HEK293 (cell line): ENCODE measurements around the gene SESN1.

ENCODE experiments used
- CTCF ChIA-PET: fragments of 350-600 bp; formaldehyde crosslinking; extraction: SDS; loops from one replicate; lab custom pipeline; 2021; ENCODE audit warnings: antibody characterized with exemption; lab: Yijun Ruan, JAX
- POLR2A ChIA-PET: fragments of 300-600 bp; formaldehyde crosslinking; extraction: SDS; loops from one replicate; lab custom pipeline; 2020; ENCODE audit warnings: antibody characterized with exemption, inconsistent platforms; lab: Yijun Ruan, JAX
- H3K27ac ChIP-seq: fragments of 200-500 bp; sonication (Bioruptor generic); 2 replicates; pipeline ENCODE4 v1.5.1; 2014; ENCODE audit warnings: low read depth, low read length, control low read depth, inconsistent platforms; ENCODE audit errors: extremely low read depth
- H3K36me3 ChIP-seq, 2 experiments: fragments of 200-500 bp in 1 of 2; sonication (Bioruptor generic) in 1 of 2; 1 replicate in 1 of 2; 2 replicates in 1 of 2; pipeline ENCODE4 v1.5.1; 2014 to 2017; ENCODE audit warnings: inconsistent platforms in 2 of 2, low read length in 2 of 2; ENCODE audit not compliant: control insufficient read depth in 2 of 2, insufficient read depth in 1 of 2
- H3K4me1 ChIP-seq: fragments of 200-500 bp; sonication (Bioruptor generic); 2 replicates; pipeline ENCODE4 v1.5.1; 2014; ENCODE audit warnings: mild to moderate bottlenecking, low read length, inconsistent platforms; ENCODE audit not compliant: control insufficient read depth, insufficient read depth
- H3K4me3 ChIP-seq: 2 replicates; pipeline ENCODE4 v1.5.1; 2011; ENCODE audit warnings: low read depth, mild to moderate bottlenecking, control low read depth, low read length, moderate library complexity
- H3K9me3 ChIP-seq: fragments of 200-500 bp; sonication (Bioruptor generic); 2 replicates; pipeline ENCODE4 v1.5.1; 2014; ENCODE audit warnings: low read depth, low read length, inconsistent platforms; ENCODE audit not compliant: control insufficient read depth, insufficient read depth
- GLIS2 ChIP-seq: fragments of 450-650 bp; formaldehyde crosslinking; IDR thresholded peaks from 2 replicates; pipeline ENCODE4 v1.5.1; 2016; ENCODE audit warnings: missing biosample characterization, missing genetic modification characterization
- HOXC10 ChIP-seq: sonication (generic); formaldehyde crosslinking; IDR thresholded peaks from 2 replicates; pipeline ENCODE4 v1.8.1; 2023; ENCODE audit warnings: mild to moderate bottlenecking, missing genetic modification reagents
- KLF16 ChIP-seq: fragments of 450-650 bp; formaldehyde crosslinking; IDR thresholded peaks from 2 replicates; pipeline ENCODE4 v1.5.1; 2017; ENCODE audit warnings: missing biosample characterization, missing genetic modification characterization
- RBAK ChIP-seq: fragments of 450-650 bp; formaldehyde crosslinking; IDR thresholded peaks from 2 replicates; pipeline ENCODE4 v1.5.1; 2016; ENCODE audit warnings: missing biosample characterization, missing genetic modification characterization
- SP7 ChIP-seq: fragments of 450-650 bp; formaldehyde crosslinking; IDR thresholded peaks from 2 replicates; pipeline ENCODE4 v1.5.1; 2016; ENCODE audit warnings: missing biosample characterization, missing genetic modification characterization
- ZBTB8A ChIP-seq: fragments of 450-650 bp; formaldehyde crosslinking; IDR thresholded peaks from 2 replicates; pipeline ENCODE4 v1.5.1; 2016; ENCODE audit warnings: missing biosample characterization, missing genetic modification characterization
- ZNF155 ChIP-seq: fragments of 450-650 bp; formaldehyde crosslinking; IDR thresholded peaks from 2 replicates; pipeline ENCODE4 v1.5.1; 2016; ENCODE audit warnings: missing biosample characterization, missing genetic modification characterization
- ZNF157 ChIP-seq: fragments of 450-650 bp; formaldehyde crosslinking; IDR thresholded peaks from 2 replicates; pipeline ENCODE4 v1.5.1; 2016; ENCODE audit warnings: missing biosample characterization, missing genetic modification characterization
- ZNF174 ChIP-seq: fragments of 450-650 bp; formaldehyde crosslinking; IDR thresholded peaks from 2 replicates; pipeline ENCODE4 v1.5.0; 2017; ENCODE audit warnings: missing biosample characterization, mild to moderate bottlenecking, missing genetic modification characterization
- ZNF175 ChIP-seq: fragments of 450-650 bp; formaldehyde crosslinking; IDR thresholded peaks from 2 replicates; pipeline ENCODE4 v1.5.1; 2016; ENCODE audit warnings: missing biosample characterization, missing genetic modification characterization
- ZNF214 ChIP-seq: fragments of 450-650 bp; formaldehyde crosslinking; IDR thresholded peaks from 2 replicates; pipeline ENCODE4 v1.5.1; 2017; ENCODE audit warnings: missing biosample characterization, mild to moderate bottlenecking, missing genetic modification characterization, borderline replicate concordance
- ZNF335 ChIP-seq: fragments of 450-650 bp; formaldehyde crosslinking; conservative IDR thresholded peaks from 2 replicates; pipeline ENCODE4 v1.5.1; 2016; ENCODE audit warnings: missing biosample characterization, missing genetic modification characterization
- ZNF350 ChIP-seq: fragments of 450-650 bp; formaldehyde crosslinking; IDR thresholded peaks from 2 replicates; pipeline ENCODE4 v1.5.0; 2017; ENCODE audit warnings: missing biosample characterization, mild to moderate bottlenecking, missing genetic modification characterization
- ZNF391 ChIP-seq: fragments of 450-650 bp; formaldehyde crosslinking; IDR thresholded peaks from 2 replicates; pipeline ENCODE4 v1.5.1; 2016; ENCODE audit warnings: low read depth, missing biosample characterization, missing genetic modification characterization, borderline replicate concordance
- ZNF530 ChIP-seq: fragments of 450-650 bp; formaldehyde crosslinking; IDR thresholded peaks from 2 replicates; pipeline ENCODE4 v1.5.1; 2016; ENCODE audit warnings: low read depth, missing biosample characterization, missing genetic modification characterization
- ZNF544 ChIP-seq: fragments of 450-650 bp; formaldehyde crosslinking; IDR thresholded peaks from 2 replicates; pipeline ENCODE4 v1.5.0; 2017; ENCODE audit warnings: missing biosample characterization, missing genetic modification characterization
- ZNF560 ChIP-seq: fragments of 450-650 bp; formaldehyde crosslinking; IDR thresholded peaks from 2 replicates; pipeline ENCODE4 v1.5.1; 2017; ENCODE audit warnings: missing biosample characterization, missing genetic modification characterization, borderline replicate concordance
- ZNF561 ChIP-seq: fragments of 450-650 bp; IDR thresholded peaks from 2 replicates; pipeline ENCODE4 v1.5.1; 2018; ENCODE audit warnings: missing biosample characterization, missing genetic modification characterization, borderline replicate concordance
- ZNF600 ChIP-seq: fragments of 450-650 bp; formaldehyde crosslinking; IDR thresholded peaks from 2 replicates; pipeline ENCODE4 v1.5.1; 2016; ENCODE audit warnings: missing biosample characterization, missing genetic modification characterization
- ZNF658 ChIP-seq: fragments of 450-650 bp; formaldehyde crosslinking; IDR thresholded peaks from 2 replicates; pipeline ENCODE4; 2016; ENCODE audit warnings: missing biosample characterization, missing genetic modification characterization
- ZNF701 ChIP-seq: fragments of 450-650 bp; formaldehyde crosslinking; IDR thresholded peaks from 2 replicates; pipeline ENCODE4 v1.5.1; 2016; ENCODE audit warnings: missing biosample characterization, missing genetic modification characterization
- ZNF747 ChIP-seq: fragments of 450-650 bp; formaldehyde crosslinking; IDR thresholded peaks from 2 replicates; pipeline ENCODE4 v1.5.1; 2016; ENCODE audit warnings: missing biosample characterization, missing genetic modification characterization
- ZNF768 ChIP-seq: fragments of 450-650 bp; formaldehyde crosslinking; IDR thresholded peaks from 2 replicates; pipeline ENCODE4 v1.5.1; 2018; ENCODE audit warnings: missing biosample characterization, mild to moderate bottlenecking, missing genetic modification characterization
- ZNF785 ChIP-seq: fragments of 450-650 bp; formaldehyde crosslinking; IDR thresholded peaks from 2 replicates; pipeline ENCODE4 v1.5.1; 2016; ENCODE audit warnings: missing biosample characterization, missing genetic modification characterization
- ZNF792 ChIP-seq: fragments of 450-650 bp; formaldehyde crosslinking; IDR thresholded peaks from 2 replicates; pipeline ENCODE4 v1.5.1; 2016; ENCODE audit warnings: missing biosample characterization, missing genetic modification characterization
- ZXDB ChIP-seq: fragments of 450-650 bp; formaldehyde crosslinking; IDR thresholded peaks from 2 replicates; pipeline ENCODE4 v1.5.1; 2016; ENCODE audit warnings: missing biosample characterization, missing genetic modification characterization
- TF ChIP-seq, protein P1 (sequence below): fragments of 450-650 bp; formaldehyde crosslinking; IDR thresholded peaks from 2 replicates; pipeline ENCODE4 v1.5.1; 2016; ENCODE audit warnings: missing biosample characterization, missing genetic modification characterization
- TF ChIP-seq, protein P2 (sequence below): fragments of 450-650 bp; formaldehyde crosslinking; IDR thresholded peaks from 2 replicates; pipeline ENCODE4 v1.5.1; 2016; ENCODE audit warnings: missing biosample characterization, missing genetic modification characterization
- TF ChIP-seq, protein P3 (sequence below): fragments of 450-650 bp; formaldehyde crosslinking; IDR thresholded peaks from 2 replicates; pipeline ENCODE4 v1.5.1; 2016; ENCODE audit warnings: missing biosample characterization, missing genetic modification characterization
- TF ChIP-seq, protein P4 (sequence below): fragments of 450-650 bp; formaldehyde crosslinking; IDR thresholded peaks from 2 replicates; pipeline ENCODE4 v1.5.1; 2016; ENCODE audit warnings: missing biosample characterization, missing genetic modification characterization

Gene SESN1

DNA sequence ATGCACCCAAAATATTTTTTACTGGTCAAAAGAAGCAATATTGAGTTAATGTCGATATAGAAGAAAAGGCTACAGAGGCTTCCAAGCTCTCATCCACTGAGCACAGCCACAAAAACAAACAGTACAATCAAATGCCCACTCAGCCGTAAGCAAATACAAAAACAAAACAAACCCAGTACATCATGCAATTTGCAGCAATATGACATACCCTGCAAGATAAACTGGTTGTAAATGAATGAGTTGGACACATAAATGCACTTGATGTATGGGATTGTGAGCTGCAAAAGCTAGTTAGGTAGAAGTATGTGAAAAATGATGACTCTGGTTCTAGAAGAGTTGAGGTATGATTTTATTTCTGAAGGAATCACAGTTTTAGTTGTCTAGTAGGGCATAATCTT lies 83.9 kb downstream of the SESN1 start (continued):
- TF ChIP-seq ZNF530, result no peak
- peak; percentile 38; the same call in 1 of the 2 replicates for TF ChIP-seq ZXDB (tag by site-specific recombination)
- TF ChIP-seq, protein P1, sequence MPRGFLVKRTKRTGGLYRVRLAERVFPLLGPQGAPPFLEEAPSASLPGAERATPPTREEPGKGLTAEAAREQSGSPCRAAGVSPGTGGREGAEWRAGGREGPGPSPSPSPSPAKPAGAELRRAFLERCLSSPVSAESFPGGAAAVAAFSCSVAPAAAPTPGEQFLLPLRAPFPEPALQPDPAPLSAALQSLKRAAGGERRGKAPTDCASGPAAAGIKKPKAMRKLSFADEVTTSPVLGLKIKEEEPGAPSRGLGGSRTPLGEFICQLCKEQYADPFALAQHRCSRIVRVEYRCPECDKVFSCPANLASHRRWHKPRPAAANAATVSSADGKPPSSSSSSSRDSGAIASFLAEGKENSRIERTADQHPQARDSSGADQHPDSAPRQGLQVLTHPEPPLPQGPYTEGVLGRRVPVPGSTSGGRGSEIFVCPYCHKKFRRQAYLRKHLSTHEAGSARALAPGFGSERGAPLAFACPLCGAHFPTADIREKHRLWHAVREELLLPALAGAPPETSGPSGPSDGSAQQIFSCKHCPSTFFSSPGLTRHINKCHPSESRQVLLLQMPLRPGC (tag by site-specific recombination), result peak; percentile 76
- TF ChIP-seq, protein P2, sequence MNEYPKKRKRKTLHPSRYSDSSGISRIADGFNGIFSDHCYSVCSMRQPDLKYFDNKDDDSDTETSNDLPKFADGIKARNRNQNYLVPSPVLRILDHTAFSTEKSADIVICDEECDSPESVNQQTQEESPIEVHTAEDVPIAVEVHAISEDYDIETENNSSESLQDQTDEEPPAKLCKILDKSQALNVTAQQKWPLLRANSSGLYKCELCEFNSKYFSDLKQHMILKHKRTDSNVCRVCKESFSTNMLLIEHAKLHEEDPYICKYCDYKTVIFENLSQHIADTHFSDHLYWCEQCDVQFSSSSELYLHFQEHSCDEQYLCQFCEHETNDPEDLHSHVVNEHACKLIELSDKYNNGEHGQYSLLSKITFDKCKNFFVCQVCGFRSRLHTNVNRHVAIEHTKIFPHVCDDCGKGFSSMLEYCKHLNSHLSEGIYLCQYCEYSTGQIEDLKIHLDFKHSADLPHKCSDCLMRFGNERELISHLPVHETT, result 0 out of 2 replicates have a peak, but pooled peaks have one; percentile 20

DNA sequence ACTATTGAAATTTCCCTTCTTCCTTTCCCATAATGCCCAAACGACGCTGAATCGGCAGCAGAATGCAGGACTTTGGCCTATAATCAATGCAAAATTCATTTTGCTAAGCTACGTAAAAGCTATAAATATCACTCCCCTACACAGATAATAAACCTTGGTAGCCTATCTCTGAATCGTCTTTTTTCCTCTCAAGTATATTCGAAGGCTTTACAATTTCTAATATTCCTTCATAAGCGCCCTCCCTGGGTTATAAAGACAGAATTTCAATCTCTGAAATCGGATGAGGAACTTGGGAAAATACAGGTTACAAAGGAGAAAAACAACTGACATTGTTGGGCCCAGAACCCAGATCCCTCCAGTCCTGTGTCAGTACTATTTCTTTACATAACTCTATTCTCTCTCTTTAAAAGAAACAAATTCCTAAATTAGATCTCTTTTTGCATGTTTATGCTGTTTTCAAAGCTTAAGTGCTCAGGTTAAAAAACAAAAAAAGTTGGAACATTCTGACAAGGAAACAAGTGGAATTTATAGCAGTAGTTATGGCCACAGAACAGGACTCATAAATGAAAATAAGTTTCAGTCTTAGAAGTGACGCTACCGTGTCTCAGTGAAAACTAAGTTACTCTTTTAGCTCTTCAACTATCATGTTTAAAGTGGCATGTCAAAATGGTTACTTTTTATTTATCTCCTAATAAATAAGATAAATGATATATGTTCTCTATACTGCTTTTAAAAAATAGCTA lies 84.5 kb downstream of the SESN1 start:
- POLR2A ChIA-PET, result interaction anchor here (0.5 to 4.4 kb wide), 8 partner anchors 12 to 827 kb away, joined by 3 to 27 read pairs (median 4); partner anchors contain the start of genes CEP57L1 and SESN1
- H3K27ac ChIP-seq, result peak overlapping the region; percentile 97; the same call in 1 of the 2 replicates

DNA sequence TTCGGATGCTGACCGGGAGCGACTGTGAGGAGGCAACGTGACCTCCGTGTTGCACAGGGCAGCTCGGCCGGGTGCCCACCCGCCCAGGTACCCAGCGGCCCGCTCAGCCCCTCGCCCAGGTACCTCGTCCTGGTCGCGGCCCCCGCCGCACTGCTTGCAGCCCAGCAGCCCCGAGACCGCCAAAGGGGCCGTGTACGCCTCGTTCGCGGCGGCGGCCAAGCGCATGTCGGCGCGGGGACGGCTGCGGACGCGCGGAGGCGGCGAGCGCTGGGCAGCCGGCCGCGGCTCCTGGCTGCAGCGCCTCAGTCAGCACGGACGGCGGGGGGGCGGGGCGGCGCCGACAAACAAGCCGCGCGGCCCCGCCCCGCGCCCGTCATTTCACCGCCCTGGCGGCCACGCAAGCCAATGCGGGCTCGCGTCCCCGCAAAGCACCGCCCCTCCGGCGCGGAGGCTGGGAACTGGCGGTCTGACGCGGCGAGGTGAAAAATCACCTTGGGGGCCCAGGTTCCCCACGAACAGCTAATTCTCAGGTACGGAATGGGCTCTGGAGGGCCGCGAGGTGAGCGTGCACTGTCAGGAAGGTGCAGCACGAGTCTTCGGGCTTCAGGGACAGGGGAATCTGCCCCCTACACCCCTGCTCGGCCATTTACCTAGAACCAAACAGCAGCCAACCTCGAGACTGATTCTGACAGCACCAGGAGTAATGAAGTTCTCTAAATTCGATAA lies 85.2 kb downstream of the SESN1 start:
- H3K36me3 ChIP-seq, result no peaks in the 10 kb centered on the region
- H3K27ac ChIP-seq, result peak overlapping the region; percentile 97
- ChIA-PET CTCF (interaction anchor here (0.6 to 1.9 kb wide), 11 partner anchors 19 to 457 kb away, joined by 3 to 10 read pairs (median 4); no protein-coding TSS in a partner anchor), POLR2A (interaction anchor here (0.7 to 4.4 kb wide), 13 partner anchors 10 to 451 kb away, joined by 3 to 27 read pairs (median 3); partner anchors contain the start of genes CEP57L1, FOXO3 and SESN1)
- H3K4me1 ChIP-seq, result peaks cover 26% of the 10 kb centered on the region
- no peaks in the 10 kb centered on the region for H3K9me3 ChIP-seq
- H3K4me3 ChIP-seq, result peak overlapping the region; percentile 97
- TF ChIP-seq ZNF561 (tag by site-specific recombination), result no peak
- 0 out of 2 replicates have a peak, but pooled peaks have one; percentile 8 for TF ChIP-seq ZNF792 (tag by site-specific recombination)
- peak; percentile 95 for TF ChIP-seq HOXC10 (CRISPR knock-in tag)
- no peak for TF ChIP-seq ZNF155 (tag by site-specific recombination)
- no peak for TF ChIP-seq ZNF701 (tag by site-specific recombination)
- TF ChIP-seq ZNF747 (tag by site-specific recombination), result no peak
- no peak for TF ChIP-seq ZNF600 (tag by site-specific recombination)
- no peak for TF ChIP-seq ZNF785 (tag by site-specific recombination)
- TF ChIP-seq SP7 (tag by site-specific recombination), result no peak
- no peak for TF ChIP-seq ZNF350 (tag by site-specific recombination)
- TF ChIP-seq ZNF157 (tag by site-specific recombination), result no peak
- no peak for TF ChIP-seq ZNF544 (tag by site-specific recombination)
- TF ChIP-seq GLIS2 (tag by site-specific recombination), result peak; percentile 62
- TF ChIP-seq ZNF768 (tag by site-specific recombination), result no peak
- TF ChIP-seq RBAK (tag by site-specific recombination), result no peak
- TF ChIP-seq KLF16 (tag by site-specific recombination), result no peak; the same call in 1 of the 2 replicates
- TF ChIP-seq ZBTB8A (tag by site-specific recombination), result peak; percentile 77
- TF ChIP-seq, protein P3, sequence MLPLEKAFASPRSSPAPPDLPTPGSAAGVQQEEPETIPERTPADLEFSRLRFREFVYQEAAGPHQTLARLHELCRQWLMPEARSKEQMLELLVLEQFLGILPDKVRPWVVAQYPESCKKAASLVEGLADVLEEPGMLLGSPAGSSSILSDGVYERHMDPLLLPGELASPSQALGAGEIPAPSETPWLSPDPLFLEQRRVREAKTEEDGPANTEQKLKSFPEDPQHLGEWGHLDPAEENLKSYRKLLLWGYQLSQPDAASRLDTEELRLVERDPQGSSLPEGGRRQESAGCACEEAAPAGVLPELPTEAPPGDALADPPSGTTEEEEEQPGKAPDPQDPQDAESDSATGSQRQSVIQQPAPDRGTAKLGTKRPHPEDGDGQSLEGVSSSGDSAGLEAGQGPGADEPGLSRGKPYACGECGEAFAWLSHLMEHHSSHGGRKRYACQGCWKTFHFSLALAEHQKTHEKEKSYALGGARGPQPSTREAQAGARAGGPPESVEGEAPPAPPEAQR, result no peak
- TF ChIP-seq ZNF560 (tag by site-specific recombination), result no peak
- TF ChIP-seq ZNF658 (tag by site-specific recombination), result no peak
- TF ChIP-seq ZNF530, result no peak
- TF ChIP-seq ZNF175 (tag by site-specific recombination), result no peak

More for the DNA sequence above, 84.5 kb downstream of the SESN1 start:
- Histone ChIP-seq H3K9me3 (no peaks in the 10 kb centered on the region), H3K4me1 (peaks cover 26% of the 10 kb centered on the region), H3K36me3 (no peaks in the 10 kb centered on the region), H3K4me3 (peak overlapping the region; percentile 97)
- CTCF ChIA-PET, result interaction anchor here (0.6 to 1.9 kb wide), 8 partner anchors 20 to 435 kb away, joined by 3 to 10 read pairs (median 4); no protein-coding TSS in a partner anchor
- TF ChIP-seq ZNF335 (tag by site-specific recombination) (0 out of 2 replicates have a peak, but pooled peaks have one; percentile 9), ZNF391 (tag by site-specific recombination) (no peak), ZNF174 (tag by site-specific recombination) (no peak), ZNF214 (tag by site-specific recombination) (no peak)
- TF ChIP-seq, protein P4, sequence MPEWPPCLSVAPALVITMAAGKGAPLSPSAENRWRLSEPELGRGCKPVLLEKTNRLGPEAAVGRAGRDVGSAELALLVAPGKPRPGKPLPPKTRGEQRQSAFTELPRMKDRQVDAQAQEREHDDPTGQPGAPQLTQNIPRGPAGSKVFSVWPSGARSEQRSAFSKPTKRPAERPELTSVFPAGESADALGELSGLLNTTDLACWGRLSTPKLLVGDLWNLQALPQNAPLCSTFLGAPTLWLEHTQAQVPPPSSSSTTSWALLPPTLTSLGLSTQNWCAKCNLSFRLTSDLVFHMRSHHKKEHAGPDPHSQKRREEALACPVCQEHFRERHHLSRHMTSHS (tag by site-specific recombination), result no peak
